ENCODE data around the gene KIAA0825. TPM values are rescaled to one million over a fixed set of nuclear protein-coding genes. Genes with fewer than 3 reads are reported as not detected.

The KIAA0825 gene
- polyA plus RNA-seq, 3 donors: 0.56 to 1.3 (median 0.89) TPM

GRCh38 chr5:94353605-94354004, 264.8 kb downstream of the KIAA0825 start:
- H3K9me3 ChIP-seq (replicated peaks in 1 of 2; ENCODE audit: control insufficient read depth in 1 of 2, insufficient read depth in 1 of 2, low read length in 2 of 2): no peaks in the 10 kb centered on the region
- DNase-seq: no peak
- H2AFZ ChIP-seq (ENCODE audit: insufficient read depth, low read depth, low read length, poor library complexity, severe bottlenecking): no peak overlapping the region
- no peak overlapping the region for H3K4me3 ChIP-seq (replicated peaks in 1 of 3; ENCODE audit: low read depth in 2 of 3, low read length in 3 of 3)
- H3K36me3 ChIP-seq (replicated peaks in 1 of 2; ENCODE audit: control insufficient read depth in 1 of 2, insufficient read depth in 2 of 2, low read length in 2 of 2): no peaks in the 10 kb centered on the region
- no peaks in the 10 kb centered on the region for H3K79me2 ChIP-seq (ENCODE audit: insufficient read depth, low read length)
- no peak overlapping the region for H3K27ac Mint-ChIP-seq
- H3K4me3 Mint-ChIP-seq: no peak overlapping the region
- peaks cover 2% of the 10 kb centered on the region for H3K4me1 Mint-ChIP-seq
- intact Hi-C loops (cut with micrococcal nuclease): no loop called here
- H4K20me1 ChIP-seq (ENCODE audit: insufficient read depth, low read length): no peaks in the 10 kb centered on the region
- no CpG with 5 or more reads among the region's 4 CpGs for WGBS (ENCODE audit: insufficient coverage)
- H3K27ac ChIP-seq (ENCODE audit: low read depth in 1 of 2, low read length in 2 of 2): no peak overlapping the region
- H3K27me3 Mint-ChIP-seq (ENCODE audit: low read depth in 3 of 3): peaks cover 0 to 2% (median 1%) of the 10 kb centered on the region in 3 donors
- TF ChIP-seq, protein P1, sequence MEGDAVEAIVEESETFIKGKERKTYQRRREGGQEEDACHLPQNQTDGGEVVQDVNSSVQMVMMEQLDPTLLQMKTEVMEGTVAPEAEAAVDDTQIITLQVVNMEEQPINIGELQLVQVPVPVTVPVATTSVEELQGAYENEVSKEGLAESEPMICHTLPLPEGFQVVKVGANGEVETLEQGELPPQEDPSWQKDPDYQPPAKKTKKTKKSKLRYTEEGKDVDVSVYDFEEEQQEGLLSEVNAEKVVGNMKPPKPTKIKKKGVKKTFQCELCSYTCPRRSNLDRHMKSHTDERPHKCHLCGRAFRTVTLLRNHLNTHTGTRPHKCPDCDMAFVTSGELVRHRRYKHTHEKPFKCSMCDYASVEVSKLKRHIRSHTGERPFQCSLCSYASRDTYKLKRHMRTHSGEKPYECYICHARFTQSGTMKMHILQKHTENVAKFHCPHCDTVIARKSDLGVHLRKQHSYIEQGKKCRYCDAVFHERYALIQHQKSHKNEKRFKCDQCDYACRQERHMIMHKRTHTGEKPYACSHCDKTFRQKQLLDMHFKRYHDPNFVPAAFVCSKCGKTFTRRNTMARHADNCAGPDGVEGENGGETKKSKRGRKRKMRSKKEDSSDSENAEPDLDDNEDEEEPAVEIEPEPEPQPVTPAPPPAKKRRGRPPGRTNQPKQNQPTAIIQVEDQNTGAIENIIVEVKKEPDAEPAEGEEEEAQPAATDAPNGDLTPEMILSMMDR (IDR thresholded peaks at IDR 0.05): no peak
- H3K36me3 Mint-ChIP-seq: no peaks in the 10 kb centered on the region
- no peaks in the 10 kb centered on the region for H3K4me1 ChIP-seq (ENCODE audit: control insufficient read depth in 1 of 2, insufficient read depth in 2 of 2, low read length in 2 of 2)
- no peak overlapping the region for H3K4me2 ChIP-seq (replicated peaks; ENCODE audit: extremely low read depth, low read length, poor library complexity, severe bottlenecking)
- H3K27me3 ChIP-seq (ENCODE audit: control insufficient read depth in 2 of 2, insufficient read depth in 2 of 2, low read length in 2 of 2): no peaks in the 10 kb centered on the region
- H3K9me3 Mint-ChIP-seq: peaks cover 2 to 8% (median 4%) of the 10 kb centered on the region in 7 donors
- no peak overlapping the region for H3K9ac ChIP-seq (ENCODE audit: insufficient read depth, low read length, poor library complexity, severe bottlenecking)

GRCh38 chr5:94347130-94347529, 271.3 kb downstream of the KIAA0825 start:
- H4K20me1 ChIP-seq (ENCODE audit: insufficient read depth, low read length): no peaks in the 10 kb centered on the region
- Mint-ChIP-seq H3K4me3 (no peak overlapping the region), H3K36me3 (no peaks in the 10 kb centered on the region), H3K27me3 (ENCODE audit: low read depth in 3 of 3) (peaks cover 0 to 2% (median 1%) of the 10 kb centered on the region in 3 donors), H3K27ac (no peak overlapping the region), H3K4me1 (peaks cover 4% of the 10 kb centered on the region), H3K9me3 (peaks cover 5 to 22% (median 14%) of the 10 kb centered on the region in 7 donors)
- no peak overlapping the region for H2AFZ ChIP-seq (ENCODE audit: insufficient read depth, low read depth, low read length, poor library complexity, severe bottlenecking)
- H3K36me3 ChIP-seq (replicated peaks in 1 of 2; ENCODE audit: control insufficient read depth in 1 of 2, insufficient read depth in 2 of 2, low read length in 2 of 2): no peaks in the 10 kb centered on the region
- H3K9ac ChIP-seq (ENCODE audit: insufficient read depth, low read length, poor library complexity, severe bottlenecking): no peak overlapping the region
- DNase-seq: no peak
- TF ChIP-seq, protein P1 (IDR thresholded peaks at IDR 0.05): no peak
- no peaks in the 10 kb centered on the region for H3K79me2 ChIP-seq (ENCODE audit: insufficient read depth, low read length)
- no peak overlapping the region for H3K4me3 ChIP-seq (replicated peaks in 1 of 3; ENCODE audit: low read depth in 2 of 3, low read length in 3 of 3)
- H3K9me3 ChIP-seq (replicated peaks in 1 of 2; ENCODE audit: control insufficient read depth in 1 of 2, insufficient read depth in 1 of 2, low read length in 2 of 2): peaks cover 0 to 12% of the 10 kb centered on the region in 2 donors
- no peak overlapping the region for H3K4me2 ChIP-seq (replicated peaks; ENCODE audit: extremely low read depth, low read length, poor library complexity, severe bottlenecking)
- no peaks in the 10 kb centered on the region for H3K4me1 ChIP-seq (ENCODE audit: control insufficient read depth in 1 of 2, insufficient read depth in 2 of 2, low read length in 2 of 2)
- intact Hi-C loops (cut with micrococcal nuclease): no loop called here
- H3K27ac ChIP-seq (ENCODE audit: low read depth in 1 of 2, low read length in 2 of 2): no peak overlapping the region
- no peaks in the 10 kb centered on the region for H3K27me3 ChIP-seq (ENCODE audit: control insufficient read depth in 2 of 2, insufficient read depth in 2 of 2, low read length in 2 of 2)
- WGBS (ENCODE audit: insufficient coverage): 95% methylated on average over 6 of the region's 8 CpGs

Data from CD14-positive monocyte (primary cell).